GM19324 (cell line): ENCODE data around the gene PAGR1.

Experiments used
- ATAC-seq: cut with Tn5 transposase; IDR thresholded peaks from one replicate; pipeline ENCODE4 v1.9.1; 2021; ENCODE audit warnings: mild to moderate bottlenecking, moderate library complexity; ENCODE audit not compliant: unreplicated experiment, low FRiP score

PAGR1 gene

DNA sequence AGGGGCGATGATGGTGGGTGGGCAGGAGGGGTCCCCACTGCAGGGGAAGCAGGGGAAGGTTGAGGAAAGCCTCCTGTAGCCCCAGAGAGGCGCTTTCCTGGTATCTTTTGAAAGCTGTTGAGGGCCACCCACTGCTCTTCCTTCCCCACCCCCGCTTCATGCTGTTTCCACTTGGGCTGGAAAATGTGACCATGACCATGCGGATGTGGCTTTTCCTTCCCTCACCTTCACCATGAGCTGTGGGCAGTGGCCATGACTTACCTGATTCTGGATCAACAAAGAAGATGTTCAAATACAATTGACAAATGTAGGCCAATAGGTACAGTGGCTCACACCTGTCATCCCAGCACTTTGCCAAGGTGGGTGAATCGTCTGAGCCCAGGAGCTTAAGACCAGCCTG, 18.1 kb downstream of the PAGR1 start:
- no peak for ATAC-seq

DNA sequence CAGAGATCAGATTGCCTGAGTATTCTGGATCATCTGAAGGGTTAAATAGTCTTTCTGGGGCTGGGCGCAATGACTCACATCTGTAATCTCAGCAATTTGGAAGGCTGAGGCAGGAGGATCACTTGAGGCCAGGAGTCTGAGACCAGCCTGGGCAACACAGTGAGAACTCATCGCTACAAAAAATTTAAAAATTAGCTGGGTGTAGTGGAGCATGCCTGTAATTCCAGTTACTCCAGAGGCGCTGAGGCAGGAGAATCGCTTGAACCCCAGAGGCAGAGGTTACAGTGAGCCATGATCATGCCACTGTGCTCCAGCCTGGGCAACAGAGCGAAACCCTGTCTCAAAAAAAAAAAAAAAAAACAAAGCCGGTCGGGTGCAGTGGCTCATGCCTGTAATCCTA, 20.0 kb downstream of the PAGR1 start:
- ATAC-seq, result no peak

DNA sequence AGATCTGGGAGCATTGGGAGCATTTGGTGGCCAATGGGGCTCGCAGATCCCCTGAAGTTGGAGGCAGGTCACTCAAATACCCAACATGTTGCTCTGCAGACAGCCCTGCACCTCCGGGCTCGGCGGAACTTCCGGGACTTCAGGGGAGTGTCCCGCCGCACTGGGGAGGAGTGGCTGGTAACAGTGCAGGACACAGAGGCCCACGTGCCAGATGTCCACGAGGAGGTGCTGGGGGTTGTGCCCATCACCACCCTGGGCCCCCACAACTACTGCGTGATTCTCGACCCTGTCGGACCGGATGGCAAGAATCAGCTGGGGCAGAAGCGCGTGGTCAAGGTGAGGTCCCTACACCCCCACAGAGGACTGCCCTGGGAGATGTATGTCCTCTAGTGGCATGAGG, 20.7 kb downstream of the PAGR1 start:
- no peak for ATAC-seq

DNA sequence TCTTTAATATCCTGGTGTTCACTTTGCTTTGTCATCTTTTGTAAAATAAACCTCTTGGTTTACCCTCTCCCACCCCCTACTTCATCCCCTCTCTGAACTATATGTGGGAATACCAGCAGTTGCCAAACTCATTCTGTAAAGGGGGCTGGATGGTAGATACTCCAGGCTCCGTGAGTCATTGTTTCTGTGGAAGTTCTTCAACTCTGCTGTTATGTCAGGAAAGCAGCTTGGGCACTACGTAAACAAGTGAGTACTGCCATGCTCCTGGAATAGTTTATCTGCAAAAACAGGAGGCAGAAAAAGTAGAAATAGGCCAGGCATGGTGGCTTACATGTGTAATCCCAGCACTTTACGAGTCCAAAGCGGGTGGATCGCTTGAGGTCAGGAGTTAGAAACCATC, 21.9 kb downstream of the PAGR1 start:
- ATAC-seq, result no peak

DNA sequence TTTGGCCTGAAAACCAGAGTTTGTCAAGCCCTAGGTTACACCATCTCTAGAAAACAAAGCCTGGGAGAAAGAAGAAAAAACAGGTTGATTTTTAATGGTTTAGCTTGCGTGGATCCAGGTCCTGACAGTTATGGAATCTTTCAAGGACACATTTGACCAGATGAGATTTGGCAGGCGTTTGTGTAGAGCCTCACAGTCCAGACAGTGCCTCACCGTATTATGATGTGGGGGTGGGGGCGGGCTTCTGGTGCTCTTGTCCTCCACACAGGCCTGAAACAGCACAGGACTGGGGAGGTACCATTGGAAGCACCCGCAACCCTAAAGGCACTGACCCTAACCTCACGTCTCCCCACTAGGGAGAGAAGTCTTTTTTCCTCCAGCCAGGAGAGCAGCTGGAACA, 23.9 kb downstream of the PAGR1 start:
- ATAC-seq, result no peak

DNA sequence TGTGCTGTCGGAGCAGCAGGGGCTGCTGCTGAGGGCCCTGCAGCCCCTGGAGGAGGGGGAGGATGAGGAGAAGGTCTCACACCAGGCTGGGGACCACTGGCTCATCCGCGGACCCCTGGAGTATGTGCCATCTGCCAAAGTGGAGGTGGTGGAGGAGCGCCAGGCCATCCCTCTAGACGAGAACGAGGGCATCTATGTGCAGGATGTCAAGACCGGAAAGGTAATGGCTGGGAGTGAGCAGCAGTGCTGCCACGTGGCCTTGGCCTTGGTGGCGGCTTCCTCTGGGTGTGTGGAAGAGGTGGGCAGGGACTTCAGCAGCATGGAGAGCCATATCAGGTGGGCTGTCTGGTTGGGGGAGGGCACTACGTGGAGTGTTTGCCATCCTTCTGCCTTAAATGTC, 24.3 kb downstream of the PAGR1 start:
- ATAC-seq, result no peak

DNA sequence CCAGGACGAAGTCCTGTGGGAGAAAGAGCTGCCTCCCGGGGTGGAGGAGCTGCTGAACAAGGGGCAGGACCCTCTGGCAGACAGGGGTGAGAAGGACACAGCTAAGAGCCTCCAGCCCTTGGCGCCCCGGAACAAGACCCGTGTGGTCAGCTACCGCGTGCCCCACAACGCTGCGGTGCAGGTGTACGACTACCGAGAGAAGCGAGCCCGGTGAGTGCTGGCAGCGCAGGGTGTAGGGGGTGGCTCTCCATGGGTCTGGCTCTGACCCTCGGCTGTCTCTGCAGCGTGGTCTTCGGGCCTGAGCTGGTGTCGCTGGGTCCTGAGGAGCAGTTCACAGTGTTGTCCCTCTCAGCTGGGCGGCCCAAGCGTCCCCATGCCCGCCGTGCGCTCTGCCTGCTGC, 25.7 kb downstream of the PAGR1 start:
- no peak for ATAC-seq

DNA sequence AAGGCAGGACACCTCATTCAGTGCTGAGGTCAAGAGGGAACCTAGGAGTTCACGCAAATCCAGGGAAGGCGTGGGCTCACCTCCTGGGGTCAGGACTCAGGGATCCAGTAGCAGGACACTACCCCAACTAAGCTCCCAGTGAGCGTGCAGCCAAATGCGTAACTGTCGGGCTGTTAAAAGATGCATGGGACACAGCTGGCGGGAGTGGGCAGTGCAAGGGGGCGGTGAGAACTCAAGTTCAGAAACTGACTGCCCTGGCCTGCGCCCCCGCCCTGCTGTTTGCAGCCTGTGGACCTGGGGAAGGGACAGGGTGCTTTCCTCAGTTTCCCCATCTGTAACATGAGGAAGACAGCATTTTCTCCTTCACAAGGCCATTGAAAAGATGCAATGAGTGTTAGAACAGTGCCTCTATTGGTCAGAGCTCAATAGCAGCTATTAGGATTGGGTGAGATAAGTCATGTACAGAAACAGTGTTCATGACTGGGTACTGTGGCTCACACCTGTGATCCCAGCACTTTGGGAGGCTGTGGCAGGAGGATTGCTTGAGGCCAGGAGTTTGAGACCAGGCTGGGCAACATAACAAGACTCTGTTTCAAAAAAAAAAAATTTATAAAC, 26.9 kb downstream of the PAGR1 start:
- ATAC-seq, result no peak

DNA sequence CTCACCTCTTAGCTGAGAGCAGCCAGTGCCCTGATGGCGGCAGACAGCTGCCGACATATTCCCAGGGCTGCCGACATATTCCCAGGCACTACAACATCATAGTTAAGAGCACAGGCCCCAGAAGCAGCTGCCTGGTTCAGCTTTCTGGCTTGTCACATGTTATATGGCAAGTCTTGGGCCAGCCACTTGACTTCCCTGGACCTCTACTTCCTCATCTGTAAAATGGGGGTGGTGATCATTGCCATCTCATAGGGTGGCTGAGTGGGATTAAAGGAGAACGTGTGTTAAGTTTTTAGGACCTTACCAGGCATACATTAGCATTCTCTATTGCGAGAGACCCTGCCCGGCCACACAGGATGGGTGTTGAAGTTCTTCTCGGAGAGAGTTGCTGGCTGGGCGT, 28.0 kb downstream of the PAGR1 start:
- ATAC-seq, result no peak

DNA sequence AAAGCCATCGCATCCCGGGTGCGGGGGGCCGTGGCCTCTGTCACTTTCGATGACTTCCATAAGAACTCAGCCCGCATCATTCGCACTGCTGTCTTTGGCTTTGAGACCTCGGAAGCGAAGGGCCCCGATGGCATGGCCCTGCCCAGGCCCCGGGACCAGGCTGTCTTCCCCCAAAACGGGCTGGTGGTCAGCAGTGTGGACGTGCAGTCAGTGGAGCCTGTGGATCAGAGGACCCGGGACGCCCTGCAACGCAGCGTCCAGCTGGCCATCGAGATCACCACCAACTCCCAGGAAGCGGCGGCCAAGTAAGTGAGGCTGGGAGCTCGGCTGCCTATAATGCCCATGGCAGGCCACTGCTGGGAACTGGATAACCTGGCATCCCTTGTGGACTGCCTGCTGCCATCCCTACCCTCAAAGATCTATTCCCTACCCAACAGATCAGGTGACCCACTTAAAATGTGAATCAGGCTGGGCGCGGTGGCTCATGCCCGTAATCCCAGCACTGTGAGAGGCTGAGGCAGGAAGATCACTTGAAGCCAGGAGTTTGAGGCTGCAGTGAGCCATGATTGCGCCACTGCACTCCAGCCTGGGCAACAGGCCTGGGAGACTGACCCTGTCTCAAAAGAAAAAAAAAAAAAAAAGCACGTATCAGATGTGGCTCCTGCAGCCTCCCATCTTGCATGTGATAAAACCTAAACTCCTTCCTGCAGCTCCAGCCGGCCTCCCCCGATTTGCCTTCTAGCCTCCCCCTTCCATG, 28.8 kb downstream of the PAGR1 start:
- ATAC-seq, result no peak

DNA sequence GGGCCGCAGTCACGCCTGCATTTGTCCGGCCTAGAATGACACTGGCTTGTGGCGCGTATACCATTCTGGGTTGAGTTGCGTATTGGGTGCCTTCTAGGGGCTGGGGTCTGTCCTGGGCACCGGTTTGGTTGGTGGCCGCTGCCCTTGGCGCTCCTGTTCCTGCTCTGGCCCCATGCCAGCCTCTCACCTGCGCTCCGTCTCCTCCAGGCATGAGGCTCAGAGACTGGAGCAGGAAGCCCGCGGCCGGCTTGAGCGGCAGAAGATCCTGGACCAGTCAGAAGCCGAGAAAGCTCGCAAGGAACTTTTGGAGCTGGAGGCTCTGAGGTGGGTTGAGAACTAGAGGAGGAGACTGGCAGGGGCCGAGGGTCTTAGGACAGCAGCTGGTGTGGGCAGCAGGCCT, 29.7 kb downstream of the PAGR1 start:
- no peak for ATAC-seq

DNA sequence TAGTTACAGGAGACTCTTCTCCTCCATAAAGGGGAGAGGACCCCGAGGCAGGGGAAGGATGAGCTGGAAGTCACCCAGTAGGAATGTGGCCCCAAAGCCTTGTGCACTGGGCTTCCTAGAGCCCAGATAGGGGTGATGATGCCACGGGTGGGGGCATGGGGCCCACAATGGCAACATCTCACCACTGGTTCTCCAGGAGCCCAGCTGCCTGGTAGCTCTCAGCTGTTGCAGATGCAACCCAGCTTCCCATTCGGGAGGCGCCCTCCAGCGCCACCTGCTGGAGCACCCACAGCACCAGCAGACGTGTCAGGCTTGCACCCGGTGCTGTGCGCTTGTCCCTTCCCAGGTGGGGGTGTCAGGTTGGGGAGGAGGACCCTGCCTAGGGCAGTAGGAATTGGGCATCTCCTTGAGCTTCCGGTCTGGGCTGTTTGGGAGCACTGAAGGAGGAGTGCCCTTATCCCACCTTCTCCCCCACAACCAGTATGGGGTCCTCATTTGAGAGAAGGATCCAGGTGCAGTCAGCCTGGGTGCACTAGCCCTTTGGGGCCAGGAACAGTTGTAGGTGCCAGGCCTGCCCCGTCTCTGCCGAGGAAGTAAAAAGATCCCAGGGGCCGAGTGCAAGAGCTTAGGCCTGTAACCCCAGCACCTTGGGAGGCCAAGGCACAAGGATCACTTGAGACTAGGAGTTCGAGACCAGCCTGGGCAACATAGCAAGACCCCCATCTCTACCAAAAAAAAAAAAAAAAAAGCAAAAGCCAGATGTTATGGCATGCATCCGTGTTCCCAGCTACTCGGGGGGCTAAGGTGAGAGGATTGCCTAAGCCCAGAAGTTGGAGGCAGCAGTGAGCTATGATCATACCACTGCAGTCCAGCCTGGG, 32.7 kb downstream of the PAGR1 start:
- ATAC-seq, result no peak

DNA sequence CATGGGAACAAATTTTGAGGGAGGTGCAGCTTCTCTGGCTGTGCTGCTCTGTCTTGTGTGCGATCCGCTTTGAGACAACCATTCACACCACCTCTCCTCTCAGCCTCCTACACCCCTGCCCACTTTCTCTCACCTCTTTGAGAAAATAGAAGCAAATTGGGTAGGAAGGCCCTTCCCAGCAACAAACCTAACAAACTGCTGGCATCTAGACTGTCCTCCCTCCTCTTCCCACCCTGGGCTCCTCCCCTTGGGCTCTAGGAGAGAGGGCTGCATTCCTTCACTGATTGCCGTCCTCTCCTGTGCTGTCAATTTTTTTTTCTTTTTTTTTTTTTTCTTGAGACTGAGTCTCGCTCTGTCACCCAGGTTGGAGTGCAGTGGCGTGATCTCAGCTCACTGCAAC, 33.6 kb downstream of the PAGR1 start:
- no peak for ATAC-seq

DNA sequence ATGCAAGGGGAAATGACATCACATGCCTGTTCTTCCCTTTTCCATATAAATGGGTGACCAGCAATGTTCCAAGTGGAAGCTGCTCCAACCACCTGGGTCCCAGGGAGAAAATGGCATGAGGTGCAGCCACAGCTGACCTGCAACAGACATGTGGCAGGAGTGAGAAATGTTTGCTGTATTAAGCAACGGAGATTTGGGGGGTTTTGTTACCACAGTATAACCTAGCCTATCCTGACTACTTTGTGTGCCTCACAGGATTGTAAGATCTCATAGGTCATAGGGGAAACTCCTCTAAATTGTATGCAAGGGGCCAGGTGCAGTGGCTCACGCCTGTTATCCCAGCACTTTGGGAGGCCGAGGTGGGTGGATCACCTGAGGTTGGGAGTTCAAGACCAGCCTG, 35.0 kb downstream of the PAGR1 start:
- no peak for ATAC-seq

DNA sequence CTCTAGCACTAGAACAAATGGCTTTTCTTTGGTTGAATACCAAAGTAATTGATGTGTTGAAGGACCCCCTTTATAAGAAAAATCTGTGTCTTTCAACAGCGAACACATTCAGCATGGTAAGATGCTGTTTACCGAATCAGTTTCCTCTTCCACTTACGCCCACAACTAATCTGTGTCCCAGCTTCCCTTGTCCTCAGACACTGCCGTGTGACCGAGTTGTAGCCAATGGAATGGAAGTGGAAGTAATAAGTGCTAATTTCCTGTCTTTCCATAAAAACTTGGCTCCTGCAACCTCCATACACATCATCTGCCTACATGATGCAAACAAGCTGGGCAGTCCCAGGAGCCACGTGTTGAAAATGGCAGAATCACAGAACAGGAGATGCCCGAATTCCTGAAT, 36.7 kb downstream of the PAGR1 start:
- ATAC-seq, result no peak

DNA sequence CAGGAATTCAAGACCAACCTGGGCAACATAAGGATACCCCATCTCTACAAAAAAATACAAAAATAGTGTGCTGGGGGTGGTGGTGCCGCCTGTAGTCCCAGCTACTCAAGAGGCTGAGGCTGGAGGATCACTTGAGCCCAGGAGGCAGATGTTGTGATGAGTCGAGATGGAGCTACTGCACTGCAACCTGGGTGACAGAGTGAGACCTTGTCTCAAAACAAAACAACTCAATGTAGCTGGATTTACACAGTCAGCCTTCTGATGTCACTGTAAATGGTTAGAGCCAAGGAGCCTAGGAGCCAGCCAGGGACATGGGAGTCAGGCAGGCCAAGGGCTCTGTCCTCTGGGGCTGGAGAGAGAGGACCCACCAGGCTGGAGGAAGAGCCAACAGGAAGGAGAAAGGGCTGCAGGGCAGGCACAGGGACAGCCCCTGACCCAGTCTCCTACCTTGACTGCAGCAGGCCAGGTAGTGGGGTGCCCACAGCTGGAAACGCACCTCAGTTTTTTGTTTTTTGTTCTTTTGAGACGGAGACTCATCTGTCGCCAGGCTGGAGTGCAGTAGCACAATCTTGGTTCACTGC, 38.7 kb downstream of the PAGR1 start:
- ATAC-seq, result no peak

DNA sequence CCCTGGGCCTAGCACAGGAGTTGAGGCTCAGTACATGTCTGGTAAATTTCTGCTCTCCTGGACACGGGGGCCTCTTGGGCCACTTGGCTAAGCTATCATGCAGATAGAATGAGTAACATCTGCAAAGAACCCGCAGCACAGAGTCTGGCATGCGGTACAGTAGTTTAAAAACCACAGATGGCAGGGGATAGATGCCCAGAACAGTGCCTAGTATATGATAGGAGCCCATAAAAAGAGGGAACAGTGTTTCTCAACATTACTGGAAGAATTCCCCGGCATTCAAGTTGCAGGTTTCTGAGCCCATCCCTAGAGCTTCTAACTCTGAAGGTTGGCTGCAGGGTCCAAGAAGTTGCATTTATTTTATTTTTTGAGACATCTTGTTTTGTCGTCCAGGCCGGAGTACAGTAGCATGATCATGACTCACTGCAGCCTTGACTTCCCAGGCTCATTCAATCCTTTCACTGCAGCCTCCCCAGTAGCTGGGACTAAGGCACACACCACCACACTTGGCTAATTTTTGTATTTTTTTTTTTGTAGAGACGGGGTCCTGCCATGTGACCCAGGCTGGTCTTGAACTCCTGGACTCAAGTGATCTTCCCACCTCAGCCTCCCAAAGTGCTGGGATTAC, 41.3 kb downstream of the PAGR1 start:
- no peak for ATAC-seq

DNA sequence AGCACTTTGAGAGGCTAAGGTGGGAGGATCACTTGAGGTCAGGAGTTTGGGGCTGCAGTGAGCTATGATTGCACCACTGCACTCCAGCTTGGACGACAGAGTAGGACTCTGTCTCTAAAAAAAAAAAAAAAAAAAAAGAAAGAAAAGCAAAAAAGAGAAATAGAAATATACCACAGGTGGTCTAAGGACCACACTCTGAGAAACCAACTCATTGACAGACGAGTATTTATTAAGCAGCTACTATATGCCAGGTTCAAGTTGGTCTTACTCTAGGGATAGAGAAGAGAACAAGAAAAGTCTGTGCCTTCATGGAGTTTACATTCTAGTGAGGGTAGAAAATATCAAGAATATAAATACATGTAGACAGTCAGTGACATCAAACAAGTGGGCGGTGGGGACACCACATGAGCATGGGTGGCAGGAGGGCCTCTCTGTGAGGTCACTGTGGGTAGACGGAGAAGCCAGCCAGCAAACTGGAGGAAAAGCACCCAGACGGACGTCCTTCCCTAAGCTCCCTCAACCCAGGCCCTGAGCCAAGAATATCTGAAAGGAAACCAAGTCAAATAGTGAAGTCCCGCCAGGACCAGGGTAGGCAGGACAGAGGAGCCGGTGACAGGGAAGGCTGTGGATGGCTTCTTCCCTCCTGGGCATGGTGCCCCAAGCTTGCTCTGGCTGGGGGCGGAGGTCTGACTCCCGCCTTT, 42.3 kb downstream of the PAGR1 start:
- no peak for ATAC-seq

DNA sequence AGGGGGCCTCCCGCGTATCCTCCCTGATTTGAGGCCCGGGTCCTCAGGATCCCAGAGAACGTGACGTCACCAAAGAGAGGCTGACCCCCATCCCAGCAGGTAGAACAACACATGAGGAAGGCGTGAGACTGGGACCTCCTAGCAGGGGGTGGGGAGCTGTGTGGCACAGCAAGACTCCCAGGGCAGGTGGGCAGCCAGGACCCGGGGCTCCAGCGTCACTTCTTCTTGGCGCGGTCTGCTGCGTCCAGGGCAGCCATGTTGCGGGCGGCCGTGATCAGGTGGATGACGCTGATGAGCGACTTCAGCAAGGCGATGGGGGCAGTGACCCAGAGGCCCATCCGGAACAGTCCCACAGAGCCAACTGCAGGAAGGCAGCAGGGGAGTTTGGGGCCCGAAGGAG, 43.0 kb downstream of the PAGR1 start:
- no peak for ATAC-seq

DNA sequence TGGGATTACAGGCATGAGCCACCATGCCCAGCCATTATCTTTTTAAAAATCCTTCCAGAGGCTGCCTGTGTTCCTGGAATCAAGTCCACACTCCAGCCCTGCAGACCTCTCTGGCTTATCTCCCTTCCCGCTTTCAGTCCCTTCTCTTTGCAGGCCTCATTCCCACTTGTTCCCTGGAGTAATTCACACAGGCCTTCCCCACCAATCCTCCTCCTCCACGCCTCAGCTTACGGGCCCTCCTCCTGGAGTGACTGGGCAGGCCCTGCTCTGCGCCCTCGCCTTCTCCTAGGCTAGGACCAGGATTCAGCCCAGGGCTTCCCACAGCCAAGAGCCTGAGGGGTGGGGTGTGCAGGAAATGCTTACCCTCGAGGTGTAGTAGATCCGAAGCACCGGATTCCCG, 44.3 kb downstream of the PAGR1 start:
- no peak for ATAC-seq
